HG02798 (cell line): ENCODE data around the gene RGS2.

Experiments used
- ATAC-seq: cut with Tn5 transposase; IDR thresholded peaks from one replicate; pipeline ENCODE4 v1.9.1; 2021; ENCODE audit warnings: mild to moderate bottlenecking; ENCODE audit not compliant: unreplicated experiment, poor library complexity

RGS2 gene

DNA sequence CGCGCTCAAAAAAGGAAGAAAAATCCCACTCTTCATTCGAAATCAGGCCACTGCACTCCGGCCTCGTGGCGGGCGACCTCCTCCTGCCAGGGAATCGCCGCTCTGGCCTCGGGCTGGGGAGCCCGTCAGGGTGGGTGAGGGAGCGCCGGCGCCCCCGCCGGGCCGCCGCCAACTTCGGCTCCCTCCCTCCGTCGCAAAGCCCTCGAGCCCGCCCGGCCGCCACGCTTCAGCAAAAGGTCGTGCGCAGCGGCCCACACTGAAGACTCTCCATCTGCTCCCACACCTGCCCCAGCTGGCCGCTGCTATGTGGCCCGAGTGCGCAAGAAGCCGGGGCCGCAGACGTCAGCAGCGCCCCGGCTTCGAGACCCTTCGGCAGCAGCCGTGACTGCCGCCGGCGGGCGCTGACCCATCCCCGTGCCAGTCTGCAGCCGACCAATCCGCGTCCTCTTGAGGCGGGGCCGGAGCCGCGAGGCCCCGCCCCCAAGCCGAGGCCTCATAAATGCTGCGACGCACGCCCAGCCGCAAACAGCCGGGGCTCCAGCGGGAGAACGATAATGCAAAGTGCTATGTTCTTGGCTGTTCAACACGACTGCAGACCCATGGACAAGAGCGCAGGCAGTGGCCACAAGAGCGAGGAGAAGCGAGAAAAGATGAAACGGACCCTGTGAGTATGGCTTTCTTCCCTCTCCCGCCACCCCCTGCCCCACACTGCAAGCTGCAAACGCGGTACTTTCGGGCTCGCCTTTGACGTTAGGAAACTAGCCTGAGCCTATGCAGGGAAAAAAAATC, at the start of gene RGS2:
Gene RGS2 (plus strand): TSS at position 522 of the 789 bp plus-strand sequence. CDS start 33 bp downstream, at position 555.
- ATAC-seq, result peak; percentile 89

GRCh38 chr1:192759104-192759503, 49.7 kb upstream of the RGS2 start:
- ATAC-seq, result no peak

GRCh38 chr1:192762265-192762664, 46.6 kb upstream of the RGS2 start:
- no peak for ATAC-seq

- no peak for ATAC-seq
Measured at GRCh38 chr1:192763243-192763642, 45.6 kb upstream of the RGS2 start.

- no peak for ATAC-seq
Measured at GRCh38 chr1:192763756-192764155, 45.1 kb upstream of the RGS2 start.

DNA sequence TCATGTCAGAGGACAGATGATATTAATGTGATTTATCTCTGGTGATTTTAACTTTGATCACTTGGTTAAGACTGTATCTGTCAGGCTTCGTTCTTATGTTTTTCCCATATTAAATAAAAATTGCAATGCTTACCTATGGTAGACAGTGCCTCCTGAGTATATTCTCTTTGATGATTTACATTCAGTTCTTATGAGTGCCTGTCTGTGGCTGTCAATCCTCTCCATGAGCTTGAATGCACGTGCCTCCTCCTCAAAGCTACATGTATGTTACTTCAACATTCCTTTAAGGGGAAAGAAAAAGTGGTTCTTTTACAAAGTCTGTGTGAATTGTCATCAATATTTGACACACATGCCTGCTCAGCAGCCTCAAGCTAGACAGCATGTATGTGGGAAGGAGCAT, 44.2 kb upstream of the RGS2 start:
- no peak for ATAC-seq

- no peak for ATAC-seq
Measured at GRCh38 chr1:192766009-192766625, 42.7 kb upstream of the RGS2 start.

GRCh38 chr1:192766876-192767275, 42.0 kb upstream of the RGS2 start:
- no peak for ATAC-seq

- no peak for ATAC-seq
Measured at GRCh38 chr1:192767798-192768197, 41.0 kb upstream of the RGS2 start.

- ATAC-seq, result no peak
Measured at GRCh38 chr1:192768463-192768862, 40.4 kb upstream of the RGS2 start.

DNA sequence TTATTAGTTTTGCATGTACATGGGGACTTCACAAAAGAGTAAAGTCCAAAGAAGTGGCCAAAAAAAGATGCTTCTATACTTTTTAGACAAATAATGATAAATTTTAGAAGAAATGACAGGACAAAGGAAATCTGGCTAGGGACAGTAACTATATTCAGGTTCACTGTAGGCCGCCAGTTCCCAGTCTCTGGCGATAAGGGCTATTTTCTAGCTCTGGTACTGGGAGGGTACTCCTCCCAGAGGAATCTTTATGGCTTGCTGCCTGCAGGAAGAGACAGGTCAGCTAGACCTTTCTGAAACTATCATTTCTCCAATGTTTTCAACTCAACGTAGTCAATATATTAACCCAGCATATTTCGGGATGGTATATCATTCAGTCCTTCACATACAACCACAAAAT, 37.5 kb upstream of the RGS2 start:
- no peak for ATAC-seq

GRCh38 chr1:192775631-192776030, 33.2 kb upstream of the RGS2 start:
- no peak for ATAC-seq

- no peak for ATAC-seq
Measured at GRCh38 chr1:192776206-192776605, 32.6 kb upstream of the RGS2 start.

DNA sequence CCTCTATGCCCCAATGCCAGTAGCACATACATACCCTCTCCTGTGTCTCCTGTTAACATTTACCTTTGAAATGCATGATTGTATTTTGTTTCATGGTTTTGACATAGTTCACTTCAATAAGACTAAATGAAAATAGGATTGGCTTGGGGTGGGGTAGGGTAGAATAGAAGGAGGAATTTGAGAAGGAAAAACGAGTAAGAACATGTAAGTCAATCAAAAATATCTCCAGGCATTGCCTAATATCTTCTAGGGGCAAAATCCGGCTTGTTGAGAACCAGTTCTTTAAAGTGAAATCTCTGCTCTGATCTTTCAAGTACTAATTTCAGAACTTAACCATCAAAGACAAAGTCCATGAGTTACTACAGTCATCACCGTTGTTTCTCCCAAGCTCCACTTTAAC, 31.8 kb upstream of the RGS2 start:
- no peak for ATAC-seq

- no peak for ATAC-seq
Measured at GRCh38 chr1:192783791-192784190, 25.0 kb upstream of the RGS2 start.

DNA sequence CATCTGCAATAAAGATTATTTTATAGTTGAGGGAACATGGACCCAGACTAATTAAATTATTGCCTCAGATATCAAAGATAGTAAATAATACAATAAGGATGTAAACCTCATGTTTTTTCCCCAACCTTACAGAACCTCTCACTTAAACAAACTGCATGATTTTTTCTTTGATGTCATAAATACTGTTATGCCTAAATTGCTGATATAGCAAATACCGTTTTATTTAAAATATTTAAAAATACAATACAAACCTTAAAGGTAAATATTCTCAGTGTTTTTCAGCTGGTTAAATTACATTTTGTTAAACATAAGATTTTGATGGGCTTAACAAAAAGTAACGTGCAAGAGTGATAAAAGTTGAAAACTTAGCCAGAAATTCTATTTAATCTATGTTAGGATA, 24.4 kb upstream of the RGS2 start:
- ATAC-seq, result no peak

DNA sequence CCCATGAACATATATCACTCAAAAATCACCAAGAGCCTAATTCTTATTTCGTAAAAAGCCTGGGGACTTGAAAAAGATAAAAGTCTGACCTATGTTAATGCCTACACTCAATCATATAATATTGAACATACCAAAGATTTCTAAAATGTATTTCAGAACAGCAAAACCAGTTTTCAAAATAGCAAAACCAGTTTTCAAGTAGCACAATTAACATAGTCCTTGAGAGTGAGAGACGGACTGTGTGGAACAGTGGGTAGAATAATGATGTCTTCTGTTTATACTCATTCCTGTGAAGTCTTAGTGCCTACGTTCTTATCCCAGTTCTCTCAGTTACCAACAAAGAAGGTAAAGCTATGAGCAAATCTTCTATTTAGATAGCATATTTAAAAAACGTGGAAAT, 22.3 kb upstream of the RGS2 start:
- no peak for ATAC-seq

GRCh38 chr1:192787914-192788585, 20.8 kb upstream of the RGS2 start:
- ATAC-seq, result no peak

DNA sequence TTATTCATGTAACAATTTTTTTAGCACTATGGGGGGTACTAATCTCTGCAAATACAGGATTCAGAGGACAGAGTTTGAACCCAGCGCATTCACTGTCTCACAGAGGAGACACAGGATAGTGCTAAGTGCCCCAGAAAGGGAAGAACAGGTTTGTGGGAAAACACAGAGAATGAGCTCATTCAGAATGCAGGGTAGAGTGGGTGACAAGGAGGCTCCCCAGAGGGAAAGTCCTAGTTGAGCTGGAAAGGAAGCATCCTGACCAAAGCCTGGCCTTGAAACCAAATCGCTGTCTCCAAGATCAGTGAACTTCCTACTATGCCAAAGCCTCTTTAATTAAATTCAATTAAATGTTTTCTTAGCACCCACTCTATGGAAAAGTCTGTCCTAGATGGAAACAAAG, 19.0 kb upstream of the RGS2 start:
- ATAC-seq, result no peak

DNA sequence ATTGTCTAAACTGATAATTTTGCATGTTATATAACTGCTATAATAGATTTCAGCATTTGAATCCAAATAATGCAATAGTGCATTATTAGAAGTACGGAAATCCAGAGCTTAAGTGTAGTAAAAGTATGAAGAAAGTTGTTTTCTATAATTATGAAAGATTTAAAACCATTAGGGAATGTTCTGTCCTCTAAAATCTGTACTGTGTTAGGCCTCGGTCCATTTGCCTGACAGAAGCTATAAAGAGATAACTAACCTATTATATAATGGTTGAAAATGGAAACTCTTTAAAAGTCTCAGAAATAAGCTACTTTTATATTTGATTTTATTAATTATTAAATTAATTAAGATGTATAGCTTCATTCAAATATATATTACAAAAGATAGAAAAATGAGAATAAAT, 16.2 kb upstream of the RGS2 start:
- no peak for ATAC-seq

GRCh38 chr1:192793983-192794767, 14.7 kb upstream of the RGS2 start:
- no peak for ATAC-seq
